Measurements from ENCODE around the gene STAMBP. TPM values are rescaled to one million over a fixed set of nuclear protein-coding genes. Genes with fewer than 3 reads are reported as not detected.

STAMBP gene
- total and polyA plus RNA-seq, 9 of the 15 experiments (the other 6 are each of a cell fraction or from before 2014, with no cell fraction given), result 36.9 to 75.2 (median 48.8) TPM

- 0 out of 2 replicates have a peak, but pooled peaks have one; percentile 45 for TF ChIP-seq ZBTB9 (CRISPR knock-in tag; IDR thresholded peaks at IDR 0.05)
- TF ChIP-seq ZNF354B (CRISPR knock-in tag; IDR thresholded peaks at IDR 0.05), result no peak
- no peak for TF ChIP-seq MCM2 (IDR thresholded peaks at IDR 0.05; ENCODE audit: low read depth)
- peak; percentile 34; the same call in 1 of the 2 replicates for TF ChIP-seq VEZF1 (CRISPR knock-in tag; IDR thresholded peaks at IDR 0.05)
- peak; percentile 71; the same call in 1 of the 2 replicates for TF ChIP-seq HMBOX1 (IDR thresholded peaks at IDR 0.05)
- no peak for TF ChIP-seq ZSCAN29 (IDR thresholded peaks at IDR 0.05)
- TF ChIP-seq ZBTB12 (CRISPR knock-in tag; IDR thresholded peaks at IDR 0.05), result peak; percentile 84
- no peak for TF ChIP-seq ZC3H8 (IDR thresholded peaks at IDR 0.05)
- TF ChIP-seq THAP12 (CRISPR knock-in tag; IDR thresholded peaks at IDR 0.05), result 0 out of 2 replicates have a peak, but pooled peaks have one; percentile 43
- peak; percentile 61; the same call in 1 of the 2 replicates for TF ChIP-seq SIN3B (IDR thresholded peaks at IDR 0.05; ENCODE audit: low read depth)
- TF ChIP-seq CTBP1 (IDR thresholded peaks at IDR 0.05; ENCODE audit: borderline replicate concordance), result peak; percentile 50
- TF ChIP-seq HDAC2 (IDR thresholded peaks at IDR 0.05), result peak; percentile 62; the same call in 1 of the 2 replicates
- TF ChIP-seq TCF3 (CRISPR knock-in tag; IDR thresholded peaks at IDR 0.05), result 0 out of 2 replicates have a peak, but pooled peaks have one; percentile 12
Observed at GRCh38 chr2:73828818-73829570, at the start of gene STAMBP (continued).
